Measurements from ENCODE around the gene IGSF23.

Gene IGSF23

GRCh38 chr19:44577566-44577874 lies 35.8 kb upstream of the IGSF23 start:
- DNase-seq (ENCODE audit: extremely low spot score) = no peak
- CTCF ChIA-PET = interaction anchor here (0.9 to 2.2 kb wide), 8 partner anchors 8 to 226 kb away, joined by 3 to 12 read pairs (median 4); no protein-coding TSS in a partner anchor
- POLR2A ChIA-PET = no interaction called here
- no peak for TF ChIP-seq CTCF (IDR thresholded peaks at IDR 0.05; ENCODE audit: control extremely low read depth, extremely low read depth, low read depth, missing control alignments)

DNA sequence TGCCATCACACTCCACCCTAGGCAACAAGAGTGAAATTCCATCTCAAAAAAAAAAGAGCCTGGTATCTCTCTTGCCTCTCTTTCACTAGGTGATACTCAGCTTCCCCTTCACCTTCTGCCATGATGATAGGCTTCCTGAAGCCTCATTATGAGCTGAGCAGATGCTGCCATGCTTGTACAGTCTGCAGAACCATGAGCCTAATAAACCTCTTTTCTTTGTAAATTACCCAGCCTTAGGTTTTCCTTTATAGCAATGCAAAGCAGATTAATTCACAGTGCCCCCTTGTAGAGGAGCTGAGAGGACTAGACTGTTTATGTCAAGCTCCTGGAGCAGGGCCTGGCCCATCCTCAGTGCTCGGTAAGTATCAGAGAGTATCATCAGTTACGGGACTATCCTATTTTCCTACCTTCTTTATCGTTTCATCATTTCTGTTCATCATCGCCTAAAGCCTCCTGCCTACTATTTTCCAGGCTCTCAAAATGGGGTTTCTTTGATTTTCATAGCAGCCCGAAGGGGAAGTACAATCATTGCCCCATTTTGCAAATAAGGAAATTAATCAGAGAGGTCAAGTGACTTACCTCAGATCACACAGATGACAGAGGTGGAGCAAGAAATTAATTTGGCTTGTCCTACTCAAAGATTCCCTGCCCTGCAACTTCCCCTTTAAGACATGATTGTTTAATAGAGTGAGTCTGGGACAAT lies 33.5 kb upstream of the IGSF23 start:
- CTCF ChIA-PET = interaction anchor here (2.4 kb wide), 1 partner anchor 9 kb away, joined by 11 read pairs; no protein-coding TSS in a partner anchor
- POLR2A ChIA-PET = no interaction called here
- no peak for TF ChIP-seq CTCF (IDR thresholded peaks at IDR 0.05; ENCODE audit: control extremely low read depth, extremely low read depth, low read depth, missing control alignments)
- DNase-seq (ENCODE audit: extremely low spot score) = no peak

- TF ChIP-seq CTCF (IDR thresholded peaks at IDR 0.05; ENCODE audit: control extremely low read depth, extremely low read depth, low read depth, missing control alignments) = no peak
- ChIA-PET POLR2A (no interaction called here), CTCF (interaction anchor here (2.4 kb wide), 1 partner anchor 9 kb away, joined by 11 read pairs; no protein-coding TSS in a partner anchor)
- DNase-seq (ENCODE audit: extremely low spot score) = no peak
These were observed 32.9 kb upstream of the IGSF23 start for GRCh38 chr19:44580366-44580895.

DNA sequence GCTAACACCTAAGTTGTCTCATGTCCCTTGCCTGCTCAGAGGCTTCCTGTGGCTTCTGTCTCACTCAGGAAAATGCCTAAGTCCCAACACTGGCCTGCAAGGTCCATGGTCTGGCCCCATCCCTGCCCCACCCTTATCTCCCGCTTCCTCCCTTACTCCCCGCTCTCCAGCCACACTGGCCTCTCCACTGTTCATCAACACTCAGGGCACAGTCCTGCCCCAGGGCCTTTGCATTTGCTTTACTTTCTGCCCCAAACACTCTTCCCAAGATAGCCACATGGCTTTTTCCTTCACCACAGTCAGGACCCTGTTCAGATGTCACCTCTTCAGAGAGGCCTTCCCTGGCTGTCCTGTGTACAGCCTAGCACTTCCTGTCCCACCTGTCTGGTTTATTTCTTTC lies 32.1 kb upstream of the IGSF23 start:
- no peak for TF ChIP-seq CTCF (IDR thresholded peaks at IDR 0.05; ENCODE audit: control extremely low read depth, extremely low read depth, low read depth, missing control alignments)
- CTCF ChIA-PET = interaction anchor here (2.4 kb wide), 1 partner anchor 10 kb away, joined by 11 read pairs; no protein-coding TSS in a partner anchor
- no peak for DNase-seq (ENCODE audit: extremely low spot score)
- POLR2A ChIA-PET = no interaction called here

DNA sequence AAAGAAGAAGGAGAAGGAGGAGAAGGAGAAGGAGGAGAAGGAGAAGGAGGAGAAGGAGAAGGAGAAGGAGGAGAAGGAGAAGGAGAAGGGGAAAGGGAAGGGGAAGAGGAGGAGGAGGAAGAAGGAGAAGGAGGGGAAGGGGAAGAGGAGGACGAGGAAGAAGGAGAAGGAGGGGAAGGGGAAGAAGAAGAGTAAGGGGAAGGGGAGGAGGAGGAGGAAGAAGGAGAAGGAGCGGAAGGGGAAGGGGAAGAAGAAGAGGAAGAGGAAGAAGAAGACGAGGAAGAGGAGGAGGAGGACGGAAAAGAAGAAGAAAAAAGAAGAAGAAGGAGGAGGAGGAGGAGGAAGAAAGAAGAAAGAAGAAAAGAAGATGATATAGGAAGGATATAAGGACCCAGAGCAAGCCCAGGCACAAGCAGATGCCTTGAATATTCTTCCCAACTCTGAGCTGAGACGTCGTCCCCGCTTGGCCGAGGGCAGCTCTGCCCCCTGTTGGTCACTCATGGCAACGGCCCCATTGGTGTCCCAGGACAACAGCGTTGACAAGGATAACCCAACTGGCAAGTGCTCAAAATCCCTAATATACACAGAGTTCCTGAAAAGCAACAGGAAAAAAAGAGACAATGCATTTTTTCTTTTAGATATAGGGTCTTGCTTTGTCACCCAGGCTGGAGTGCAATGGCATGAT lies 30.6 kb upstream of the IGSF23 start:
- ChIA-PET CTCF (interaction anchor here (1.8 kb wide), 1 partner anchor 12 kb away, joined by 6 read pairs; no protein-coding TSS in a partner anchor), POLR2A (no interaction called here)
- no peak for DNase-seq (ENCODE audit: extremely low spot score)
- TF ChIP-seq CTCF (IDR thresholded peaks at IDR 0.05; ENCODE audit: control extremely low read depth, extremely low read depth, low read depth, missing control alignments) = no peak

GRCh38 chr19:44585371-44586133 lies 27.8 kb upstream of the IGSF23 start:
- DNase-seq (ENCODE audit: extremely low spot score) = no peak
- ChIA-PET CTCF (interaction anchor here (1.2 kb wide), 3 partner anchors 8 to 15 kb away, joined by 3 to 6 read pairs (median 3); no protein-coding TSS in a partner anchor), POLR2A (no interaction called here)
- no peak for TF ChIP-seq CTCF (IDR thresholded peaks at IDR 0.05; ENCODE audit: control extremely low read depth, extremely low read depth, low read depth, missing control alignments)

Data from GM10248 (cell line).